Trophoblast cell (in vitro differentiated cells and primary cell): Measurements from ENCODE around the gene PPP2R1B.

Experiments
- DNase-seq, 2 donors: peaks; one replicate each; pipeline ENCODE4 v3.0.0-alpha.2; 2016
- H2AFZ ChIP-seq: 2 replicates; pipeline ENCODE4 v1.6.1; 2013; ENCODE audit warnings: low read length, moderate library complexity, mild to moderate bottlenecking; ENCODE audit not compliant: insufficient read depth, poor library complexity
- H2AK5ac ChIP-seq: 2 replicates; pipeline ENCODE4 v1.6.1; 2013; ENCODE audit warnings: mild to moderate bottlenecking, low read length
- H2BK120ac ChIP-seq: 2 replicates; pipeline ENCODE4 v1.6.1; 2013; ENCODE audit warnings: low read length, mild to moderate bottlenecking, moderate library complexity; ENCODE audit not compliant: insufficient read depth, poor library complexity
- H2BK12ac ChIP-seq: 2 replicates; pipeline ENCODE4 v1.6.1; 2013; ENCODE audit warnings: mild to moderate bottlenecking, low read length, moderate library complexity
- H2BK5ac ChIP-seq: 2 replicates; pipeline ENCODE4 v1.6.1; 2013; ENCODE audit warnings: low read length, low read depth, moderate library complexity, mild to moderate bottlenecking; ENCODE audit not compliant: poor library complexity
- H3K14ac ChIP-seq: 2 replicates; pipeline ENCODE4 v1.6.1; 2013; ENCODE audit warnings: mild to moderate bottlenecking, low read length
- H3K18ac ChIP-seq: 2 replicates; pipeline ENCODE4 v1.6.1; 2013; ENCODE audit warnings: mild to moderate bottlenecking, low read length
- H3K23ac ChIP-seq: 2 replicates; pipeline ENCODE4 v1.6.1; 2013; ENCODE audit warnings: low read length
- H3K27ac ChIP-seq: 2 replicates; pipeline ENCODE4 v1.5.1; 2013; ENCODE audit warnings: low read depth, mild to moderate bottlenecking, inconsistent platforms, low read length, moderate library complexity
- H3K27me3 ChIP-seq: 2 replicates; pipeline ENCODE4 v1.6.1; 2013; ENCODE audit warnings: inconsistent platforms, mild to moderate bottlenecking, low read length, moderate library complexity; ENCODE audit not compliant: insufficient read depth
- H3K36me3 ChIP-seq, 2 experiments: 1 replicate in 1 of 2; 2 replicates in 1 of 2; pipeline ENCODE4 v1.6.1; 2013; ENCODE audit warnings: low read length in 2 of 2, mild to moderate bottlenecking in 2 of 2, moderate library complexity in 1 of 2; ENCODE audit not compliant: insufficient read depth in 2 of 2, control insufficient read depth in 1 of 2
- H3K4ac ChIP-seq: 2 replicates; pipeline ENCODE4 v1.6.1; 2013; ENCODE audit warnings: low read depth, mild to moderate bottlenecking, low read length, moderate library complexity
- H3K4me1 ChIP-seq, 2 experiments: 1 replicate in 1 of 2; 2 replicates in 1 of 2; pipeline ENCODE4 v1.6.1; 2013; ENCODE audit warnings: low read length in 2 of 2, mild to moderate bottlenecking in 2 of 2, moderate library complexity in 1 of 2; ENCODE audit not compliant: insufficient read depth in 2 of 2, control insufficient read depth in 1 of 2
- H3K4me2 ChIP-seq: 2 replicates; pipeline ENCODE4 v1.6.1; 2013; ENCODE audit warnings: inconsistent platforms, mild to moderate bottlenecking, low read length, moderate library complexity
- H3K4me3 ChIP-seq: 2 replicates; pipeline ENCODE4 v1.5.1; 2013; ENCODE audit warnings: mild to moderate bottlenecking, low read depth, low read length, inconsistent platforms
- H3K79me1 ChIP-seq: one replicate; pipeline ENCODE4 v1.6.1; 2013; ENCODE audit warnings: low read length
- H3K79me2 ChIP-seq: 2 replicates; pipeline ENCODE4 v1.6.1; 2013; ENCODE audit warnings: low read length, mild to moderate bottlenecking; ENCODE audit not compliant: control insufficient read depth, insufficient read depth, poor library complexity
- H3K9ac ChIP-seq: 2 replicates; pipeline ENCODE4 v1.6.1; 2013; ENCODE audit warnings: mild to moderate bottlenecking, low read length
- H3K9me3 ChIP-seq: 2 replicates; pipeline ENCODE4 v1.6.1; 2013; ENCODE audit warnings: low read depth, mild to moderate bottlenecking, control low read depth, inconsistent platforms, low read length; ENCODE audit not compliant: insufficient read depth
- H4K12ac ChIP-seq: 2 replicates; pipeline ENCODE4 v1.6.1; 2013; ENCODE audit warnings: low read depth, mild to moderate bottlenecking, low read length, moderate library complexity
- H4K8ac ChIP-seq: 2 replicates; pipeline ENCODE4 v1.6.1; 2013; ENCODE audit warnings: low read depth, mild to moderate bottlenecking, low read length, moderate library complexity
- H4K91ac ChIP-seq: one replicate; pipeline ENCODE4 v1.6.1; 2013; ENCODE audit warnings: low read depth, mild to moderate bottlenecking, low read length, moderate library complexity
- WGBS: extraction: QIAGEN DNeasy Blood & Tissue Kit; methylation state at CpG from one replicate; pipeline ENCODE4 v1.1.7; 2013; ENCODE audit warnings: missing lambda C conversion rate; ENCODE audit not compliant: insufficient read length, insufficient coverage; ENCODE audit errors: extremely low coverage; 5-methylcytosine and 5-hydroxymethylcytosine counted together

Gene PPP2R1B

GRCh38 chr11:111736181-111736590, 30.0 kb downstream of the PPP2R1B start:
- Histone ChIP-seq H3K4me2 (peak overlapping the region; percentile 9), H2BK5ac (peak overlapping the region; percentile 10), H4K8ac (peak overlapping the region; percentile 2), H2BK120ac (peak overlapping the region; percentile 5), H3K14ac (peak overlapping the region; percentile 50), H3K27ac (peak overlapping the region; percentile 85), H3K23ac (no peak overlapping the region), H3K79me1 (peaks cover 31% of the 10 kb centered on the region), H4K91ac (peak overlapping the region; percentile 67), H3K4ac (peak overlapping the region; percentile 2), H3K79me2 (peaks cover 8% of the 10 kb centered on the region), H2BK12ac (peak overlapping the region; percentile 12), H3K9me3 (no peaks in the 10 kb centered on the region), H3K18ac (peak overlapping the region; percentile 31), H2AFZ (no peak overlapping the region), H3K36me3 (peaks cover 2 to 3% of the 10 kb centered on the region in 2 experiments), H3K4me1 (peaks cover 36 to 44% of the 10 kb centered on the region in 2 experiments), H4K12ac (no peak overlapping the region), H3K27me3 (no peaks in the 10 kb centered on the region), H2AK5ac (no peak overlapping the region), H3K4me3 (no peak overlapping the region), H3K9ac (no peak overlapping the region)
- DNase-seq: peak; percentile 32 to 39
- whole genome bisulfite sequencing: no CpG with 5 or more reads among the region's 11 CpGs

- Histone ChIP-seq H3K79me2 (peaks cover 8% of the 10 kb centered on the region), H3K79me1 (peaks cover 31% of the 10 kb centered on the region), H3K14ac (peak overlapping the region; percentile 76), H2BK5ac (peak overlapping the region; percentile 49), H3K27me3 (no peaks in the 10 kb centered on the region), H4K91ac (peak overlapping the region; percentile 67), H2BK120ac (peak overlapping the region; percentile 44), H3K4me1 (peaks cover 36 to 44% of the 10 kb centered on the region in 2 experiments), H2AFZ (peak overlapping the region; percentile 13), H4K12ac (peak overlapping the region; percentile 55), H3K18ac (peak overlapping the region; percentile 31), H3K23ac (no peak overlapping the region), H4K8ac (peak overlapping the region; percentile 33), H3K4ac (peak overlapping the region; percentile 53), H3K9me3 (no peaks in the 10 kb centered on the region), H3K36me3 (peaks cover 0 to 3% of the 10 kb centered on the region in 2 experiments), H3K9ac (no peak overlapping the region), H2AK5ac (peak overlapping the region; percentile 16), H3K4me3 (no peak overlapping the region), H2BK12ac (peak overlapping the region; percentile 58), H3K4me2 (peak overlapping the region; percentile 9), H3K27ac (peak overlapping the region; percentile 85)
- DNase-seq: peak; percentile 90 to 93
- no CpG with 5 or more reads among the region's 19 CpGs for WGBS
These were observed 30.7 kb downstream of the PPP2R1B start for GRCh38 chr11:111735262-111736116.

GRCh38 chr11:111734954-111735261, 31.3 kb downstream of the PPP2R1B start:
- WGBS: no CpG with 5 or more reads among the region's 6 CpGs
- Histone ChIP-seq H3K4me3 (no peak overlapping the region), H3K4me1 (peaks cover 36 to 44% of the 10 kb centered on the region in 2 experiments), H3K14ac (no peak overlapping the region), H4K12ac (no peak overlapping the region), H3K23ac (no peak overlapping the region), H3K4me2 (no peak overlapping the region), H4K91ac (no peak overlapping the region), H3K18ac (no peak overlapping the region), H3K9ac (no peak overlapping the region), H3K79me2 (peaks cover 8% of the 10 kb centered on the region), H4K8ac (no peak overlapping the region), H2BK12ac (peak overlapping the region; percentile 30), H3K27me3 (no peaks in the 10 kb centered on the region), H2AFZ (no peak overlapping the region), H3K79me1 (peaks cover 31% of the 10 kb centered on the region), H2AK5ac (no peak overlapping the region), H3K36me3 (peaks cover 0 to 3% of the 10 kb centered on the region in 2 experiments), H2BK120ac (peak overlapping the region; percentile 4), H3K27ac (no peak overlapping the region), H2BK5ac (no peak overlapping the region), H3K4ac (no peak overlapping the region), H3K9me3 (no peaks in the 10 kb centered on the region)
- DNase-seq: no peak

GRCh38 chr11:111734101-111734953, 31.9 kb downstream of the PPP2R1B start:
- H3K4me2 ChIP-seq: no peak overlapping the region
- H3K79me2 ChIP-seq: peaks cover 8% of the 10 kb centered on the region
- H4K12ac ChIP-seq: no peak overlapping the region
- H4K91ac ChIP-seq: peak overlapping the region; percentile 41
- H2AK5ac ChIP-seq: peak overlapping the region; percentile 31
- no peak overlapping the region for H3K23ac ChIP-seq
- no peak for DNase-seq
- H3K14ac ChIP-seq: no peak overlapping the region
- no peak overlapping the region for H3K4me3 ChIP-seq
- H2AFZ ChIP-seq: no peak overlapping the region
- H3K4ac ChIP-seq: no peak overlapping the region
- H3K27ac ChIP-seq: no peak overlapping the region
- H2BK120ac ChIP-seq: no peak overlapping the region
- H4K8ac ChIP-seq: no peak overlapping the region
- no peak overlapping the region for H3K9ac ChIP-seq
- peak overlapping the region; percentile 30 for H2BK12ac ChIP-seq
- no peaks in the 10 kb centered on the region for H3K9me3 ChIP-seq
- peaks cover 36 to 44% of the 10 kb centered on the region in 2 experiments for H3K4me1 ChIP-seq
- no peak overlapping the region for H2BK5ac ChIP-seq
- no peak overlapping the region for H3K18ac ChIP-seq
- peaks cover 31% of the 10 kb centered on the region for H3K79me1 ChIP-seq
- no CpG with 5 or more reads among the region's 8 CpGs for WGBS
- no peaks in the 10 kb centered on the region for H3K27me3 ChIP-seq
- peaks cover 0 to 3% of the 10 kb centered on the region in 2 experiments for H3K36me3 ChIP-seq
